Type B pancreatic cell (in vitro differentiated cells): ENCODE data around the gene RBBP4. TPM values are rescaled to one million over a fixed set of nuclear protein-coding genes. Genes with fewer than 3 reads are reported as not detected.

ENCODE experiments used
- DNase-seq: peaks from one replicate; pipeline ENCODE4 v3.0.0; 2021; ENCODE audit warnings: mixed read lengths; ENCODE audit not compliant: unreplicated experiment; ENCODE audit errors: extremely low spot score
- H3K27ac Mint-ChIP-seq: 2 replicates; pipeline ENCODE4 v1.8.0; 2021; ENCODE audit warnings: mild to moderate bottlenecking, mixed read lengths
- H3K27me3 Mint-ChIP-seq: 2 replicates; pipeline ENCODE4 v1.8.0; 2021; ENCODE audit warnings: mixed read lengths
- H3K36me3 Mint-ChIP-seq: 2 replicates; pipeline ENCODE4 v1.8.0; 2021; ENCODE audit warnings: mixed read lengths
- H3K4me1 Mint-ChIP-seq: one replicate; pipeline ENCODE4 v1.8.0; 2021; ENCODE audit warnings: mixed read lengths; ENCODE audit not compliant: unreplicated experiment
- H3K4me3 Mint-ChIP-seq: 2 replicates; pipeline ENCODE4 v1.8.0; 2021; ENCODE audit warnings: mild to moderate bottlenecking, mixed read lengths
- H3K9me3 Mint-ChIP-seq: 2 replicates; pipeline ENCODE4 v1.8.0; 2021; ENCODE audit warnings: mixed read lengths
- CTCF ChIP-seq: fragments of 200-600 bp; sonication (generic); conservative IDR thresholded peaks from 2 replicates; pipeline ENCODE4 v1.5.0; 2021; ENCODE audit warnings: antibody characterized with exemption, mild to moderate bottlenecking
- total RNA-seq: library from RNA; stranded (reverse); gene quantifications from 2 replicates; pipeline ENCODE4 v1.2.1, GENCODE V29; 2021; ENCODE audit warnings: low replicate concordance

RBBP4 gene
- total RNA-seq, 1 donor from 2014 or later = 386 TPM

- Mint-ChIP-seq H3K27me3 (no peaks in the 10 kb centered on the region), H3K4me1 (peaks cover 20% of the 10 kb centered on the region), H3K36me3 (peaks cover 14% of the 10 kb centered on the region), H3K27ac (no peak overlapping the region), H3K4me3 (peak overlapping the region; percentile 86), H3K9me3 (no peaks in the 10 kb centered on the region)
- no peak for TF ChIP-seq CTCF
- DNase-seq = no peak
Measured at GRCh38 chr1:32647308-32648134, 3.5 kb upstream of the RBBP4 start.

GRCh38 chr1:32650248-32650751, 708 bp upstream of the RBBP4 start, which contains the start of gene ZBTB8OS:
ZBTB8OS (minus strand) TSS chr1:32650550; CDS start chr1:32650529, 21 bp downstream.
- Mint-ChIP-seq H3K9me3 (no peaks in the 10 kb centered on the region), H3K4me1 (peaks cover 27% of the 10 kb centered on the region), H3K36me3 (peaks cover 26% of the 10 kb centered on the region), H3K27me3 (no peaks in the 10 kb centered on the region), H3K27ac (peak within 1 kb of the TSS; percentile 100), H3K4me3 (peak within 1 kb of the TSS; percentile 94)
- TF ChIP-seq CTCF = no peak
- peak; percentile 81 for DNase-seq

GRCh38 chr1:32651461-32652073, 559 bp downstream of the RBBP4 start:
- H3K27ac Mint-ChIP-seq = peak overlapping the region; percentile 100
- no peak for DNase-seq
- peaks cover 31% of the 10 kb centered on the region for H3K36me3 Mint-ChIP-seq
- no peaks in the 10 kb centered on the region for H3K27me3 Mint-ChIP-seq
- H3K4me1 Mint-ChIP-seq = peaks cover 33% of the 10 kb centered on the region
- no peak for TF ChIP-seq CTCF
- peak overlapping the region; percentile 94 for H3K4me3 Mint-ChIP-seq
- no peaks in the 10 kb centered on the region for H3K9me3 Mint-ChIP-seq

- TF ChIP-seq CTCF = no peak
- peak overlapping the region; percentile 94 for H3K4me3 Mint-ChIP-seq
- no peaks in the 10 kb centered on the region for H3K27me3 Mint-ChIP-seq
- H3K36me3 Mint-ChIP-seq = peaks cover 38% of the 10 kb centered on the region
- H3K9me3 Mint-ChIP-seq = no peaks in the 10 kb centered on the region
- peak overlapping the region; percentile 100 for H3K27ac Mint-ChIP-seq
- H3K4me1 Mint-ChIP-seq = peaks cover 36% of the 10 kb centered on the region
- no peak for DNase-seq
Measured at GRCh38 chr1:32652244-32652962, 1.4 kb downstream of the RBBP4 start.

GRCh38 chr1:32659581-32659980, 8.6 kb downstream of the RBBP4 start:
- Mint-ChIP-seq H3K4me3 (no peak overlapping the region), H3K36me3 (peaks cover 51% of the 10 kb centered on the region), H3K9me3 (no peaks in the 10 kb centered on the region), H3K4me1 (peaks cover 13% of the 10 kb centered on the region), H3K27me3 (no peaks in the 10 kb centered on the region), H3K27ac (no peak overlapping the region)
- DNase-seq = no peak
- no peak for TF ChIP-seq CTCF
